Chondrocyte (in vitro differentiated cells): ENCODE data around the gene ABLIM2. TPM values are rescaled to one million over a fixed set of nuclear protein-coding genes. Genes with fewer than 3 reads are reported as not detected.

Experiments used
- DNase-seq: peaks from one replicate; pipeline ENCODE4 v3.0.0; 2021; ENCODE audit warnings: mixed read lengths, low spot score
- H3K27ac Mint-ChIP-seq: one replicate; pipeline ENCODE4 v1.8.0; 2021; ENCODE audit warnings: mild to moderate bottlenecking, moderate library complexity, mixed read lengths; ENCODE audit not compliant: unreplicated experiment
- H3K27me3 Mint-ChIP-seq: 2 replicates; pipeline ENCODE4 v1.8.0; 2021; ENCODE audit warnings: low read depth, mixed read lengths
- H3K36me3 Mint-ChIP-seq: 2 replicates; pipeline ENCODE4 v1.8.0; 2021; ENCODE audit warnings: low read depth, mixed read lengths
- H3K4me1 Mint-ChIP-seq: 2 replicates; pipeline ENCODE4 v1.8.0; 2021; ENCODE audit warnings: low read depth, mild to moderate bottlenecking, mixed read lengths
- H3K4me3 Mint-ChIP-seq: one replicate; pipeline ENCODE4 v1.8.0; 2021; ENCODE audit warnings: mild to moderate bottlenecking, moderate library complexity, mixed read lengths; ENCODE audit not compliant: unreplicated experiment
- H3K9me3 Mint-ChIP-seq: 2 replicates; pipeline ENCODE4 v1.8.0; 2021; ENCODE audit warnings: low read depth, mixed read lengths
- total RNA-seq: library from RNA; stranded (reverse); gene quantifications from 3 replicates; pipeline ENCODE4 v1.2.1, GENCODE V29; 2021
- TF ChIP-seq, protein P1 (sequence below): fragments of 200-600 bp; sonication (generic); IDR thresholded peaks from 2 replicates; pipeline ENCODE4 v1.5.0; 2021; ENCODE audit warnings: antibody characterized with exemption, mild to moderate bottlenecking, moderate library complexity

Gene ABLIM2
- total RNA-seq, 1 donor from 2014 or later = 0.47 TPM

DNA sequence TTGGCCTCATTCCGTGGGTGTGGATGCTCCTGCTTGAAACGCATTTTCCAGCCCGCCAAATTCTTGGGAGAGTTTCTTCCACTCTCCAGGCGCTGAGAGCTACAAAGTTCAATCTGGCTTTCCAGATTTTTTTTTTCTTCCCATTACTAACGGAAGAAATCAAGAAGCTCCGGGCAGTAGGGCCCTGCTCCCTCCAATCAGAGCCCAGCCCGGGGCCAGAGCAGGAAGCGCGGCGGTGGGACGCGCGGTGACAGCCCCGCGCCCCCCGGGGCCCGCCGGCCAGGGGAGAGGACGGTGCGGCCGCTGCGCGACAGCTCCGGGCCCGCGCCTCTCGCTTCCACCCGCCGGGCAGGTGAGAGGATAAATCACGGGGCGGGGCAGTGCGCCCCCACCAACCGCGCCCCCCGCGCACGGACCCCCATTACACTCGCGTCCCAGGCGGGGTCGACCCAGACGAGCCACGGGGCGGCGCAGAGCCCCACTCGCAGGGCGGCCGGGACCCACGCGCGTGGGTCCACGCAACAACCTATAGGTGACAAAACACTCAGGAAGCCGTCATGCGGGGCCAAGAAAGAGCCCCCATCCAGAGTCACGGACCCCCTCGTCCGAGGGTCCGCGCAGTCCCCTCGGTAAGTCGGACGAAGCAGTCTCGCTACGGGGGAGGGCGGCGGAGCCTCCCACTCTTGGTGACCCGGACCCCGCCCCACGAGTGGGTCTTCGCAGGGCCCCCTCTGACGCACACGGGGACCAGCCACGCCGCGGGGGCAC lies 219.8 kb downstream of the ABLIM2 start:
- DNase-seq = no peak
- peaks cover 54% of the 10 kb centered on the region for H3K4me1 Mint-ChIP-seq

DNA sequence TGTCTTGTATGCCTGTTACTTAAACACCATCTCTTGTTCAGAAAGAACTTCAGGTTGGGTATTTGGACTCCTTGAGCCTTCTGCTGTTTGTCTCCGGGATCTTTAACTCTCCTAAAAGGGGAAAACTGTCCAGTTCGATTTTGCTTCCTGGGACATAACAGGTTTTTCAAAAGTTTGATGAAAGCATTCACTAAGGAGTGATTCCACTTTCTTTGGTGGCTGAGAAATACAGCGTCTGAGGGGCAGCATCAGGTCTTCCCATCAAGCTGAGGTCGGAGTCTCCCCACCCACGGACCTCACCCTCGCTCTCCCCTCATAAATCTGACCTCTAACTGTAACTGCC lies 220.4 kb downstream of the ABLIM2 start:
- H3K27ac Mint-ChIP-seq = peak overlapping the region; percentile 98
- no peaks in the 10 kb centered on the region for H3K9me3 Mint-ChIP-seq
- H3K27me3 Mint-ChIP-seq = no peaks in the 10 kb centered on the region
- H3K4me1 Mint-ChIP-seq = peaks cover 60% of the 10 kb centered on the region
- peak overlapping the region; percentile 96 for H3K4me3 Mint-ChIP-seq
- no peak for DNase-seq
- H3K36me3 Mint-ChIP-seq = no peaks in the 10 kb centered on the region
- TF ChIP-seq, protein P1, sequence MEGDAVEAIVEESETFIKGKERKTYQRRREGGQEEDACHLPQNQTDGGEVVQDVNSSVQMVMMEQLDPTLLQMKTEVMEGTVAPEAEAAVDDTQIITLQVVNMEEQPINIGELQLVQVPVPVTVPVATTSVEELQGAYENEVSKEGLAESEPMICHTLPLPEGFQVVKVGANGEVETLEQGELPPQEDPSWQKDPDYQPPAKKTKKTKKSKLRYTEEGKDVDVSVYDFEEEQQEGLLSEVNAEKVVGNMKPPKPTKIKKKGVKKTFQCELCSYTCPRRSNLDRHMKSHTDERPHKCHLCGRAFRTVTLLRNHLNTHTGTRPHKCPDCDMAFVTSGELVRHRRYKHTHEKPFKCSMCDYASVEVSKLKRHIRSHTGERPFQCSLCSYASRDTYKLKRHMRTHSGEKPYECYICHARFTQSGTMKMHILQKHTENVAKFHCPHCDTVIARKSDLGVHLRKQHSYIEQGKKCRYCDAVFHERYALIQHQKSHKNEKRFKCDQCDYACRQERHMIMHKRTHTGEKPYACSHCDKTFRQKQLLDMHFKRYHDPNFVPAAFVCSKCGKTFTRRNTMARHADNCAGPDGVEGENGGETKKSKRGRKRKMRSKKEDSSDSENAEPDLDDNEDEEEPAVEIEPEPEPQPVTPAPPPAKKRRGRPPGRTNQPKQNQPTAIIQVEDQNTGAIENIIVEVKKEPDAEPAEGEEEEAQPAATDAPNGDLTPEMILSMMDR = no peak

More for the DNA sequence above, 219.8 kb downstream of the ABLIM2 start:
- Mint-ChIP-seq H3K4me3 (peak overlapping the region; percentile 96), H3K9me3 (no peaks in the 10 kb centered on the region), H3K27me3 (no peaks in the 10 kb centered on the region), H3K27ac (peak overlapping the region; percentile 98), H3K36me3 (no peaks in the 10 kb centered on the region)
- TF ChIP-seq, protein P1 = no peak

DNA sequence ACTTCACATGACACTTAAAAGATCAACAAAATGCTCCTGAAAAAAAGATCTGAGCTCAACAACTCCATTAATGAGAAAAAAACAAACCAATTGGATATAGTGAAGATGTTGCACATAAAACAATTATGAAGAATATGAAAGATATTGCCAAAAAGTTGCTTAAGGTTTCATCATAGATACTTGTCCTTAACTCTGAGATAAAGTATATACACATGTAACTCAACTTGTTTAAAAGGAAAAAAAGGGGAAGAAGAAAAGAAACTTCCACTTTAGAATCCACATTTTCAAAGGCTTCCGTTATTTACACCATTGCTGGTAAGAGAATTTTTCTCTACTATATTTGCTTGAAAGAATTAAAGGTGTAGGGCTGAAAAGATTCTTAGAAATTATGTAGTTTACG lies 221.6 kb downstream of the ABLIM2 start:
- TF ChIP-seq, protein P1 = no peak
- Mint-ChIP-seq H3K4me3 (peak overlapping the region; percentile 96), H3K27me3 (no peaks in the 10 kb centered on the region), H3K27ac (peak overlapping the region; percentile 98), H3K9me3 (no peaks in the 10 kb centered on the region), H3K36me3 (peaks cover 2% of the 10 kb centered on the region), H3K4me1 (peaks cover 69% of the 10 kb centered on the region)
- no peak for DNase-seq

DNA sequence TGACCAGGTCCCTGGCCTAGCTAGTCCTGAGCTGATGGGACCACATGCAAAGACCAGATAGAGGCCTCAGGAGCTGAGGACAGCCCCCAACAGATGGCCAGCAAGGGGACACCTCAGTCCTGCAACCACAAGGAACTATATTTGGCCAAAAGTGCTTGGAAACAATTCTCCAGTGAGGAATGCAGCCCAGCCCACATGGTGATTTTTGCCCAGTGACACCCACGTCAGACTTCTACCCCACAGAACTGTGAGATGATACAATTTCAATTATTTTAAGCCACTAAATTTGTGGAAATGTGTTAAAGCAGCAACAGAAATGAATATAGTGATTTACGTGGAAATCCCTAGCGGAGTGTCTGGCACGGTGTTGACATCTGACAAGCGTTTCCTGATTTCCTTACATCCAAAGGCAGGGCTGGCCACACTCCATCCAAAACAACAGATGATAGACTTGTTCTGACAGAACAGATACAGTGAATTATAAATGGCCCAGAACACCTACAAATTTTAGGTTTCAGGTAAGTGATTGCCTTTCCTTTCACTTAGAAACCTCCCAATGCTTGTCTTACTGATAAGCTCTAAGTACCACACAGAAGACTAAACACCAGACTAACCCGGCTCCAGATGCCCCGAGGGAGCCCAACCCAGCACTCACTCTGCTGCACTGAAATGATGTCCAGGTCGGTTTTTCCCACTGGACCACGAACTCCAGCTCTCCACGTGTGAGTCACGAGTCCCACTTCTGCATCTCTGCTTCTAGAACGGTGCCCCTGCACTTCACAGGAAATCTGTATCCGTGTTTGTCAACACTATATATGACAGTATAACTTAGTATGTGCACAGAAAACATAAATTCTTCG lies 224.7 kb downstream of the ABLIM2 start:
- Mint-ChIP-seq H3K4me3 (no peak overlapping the region), H3K9me3 (no peaks in the 10 kb centered on the region), H3K27me3 (no peaks in the 10 kb centered on the region), H3K36me3 (peaks cover 2% of the 10 kb centered on the region), H3K27ac (peak overlapping the region; percentile 83), H3K4me1 (peaks cover 78% of the 10 kb centered on the region)
- no peak for DNase-seq
- TF ChIP-seq, protein P1 = no peak

DNA sequence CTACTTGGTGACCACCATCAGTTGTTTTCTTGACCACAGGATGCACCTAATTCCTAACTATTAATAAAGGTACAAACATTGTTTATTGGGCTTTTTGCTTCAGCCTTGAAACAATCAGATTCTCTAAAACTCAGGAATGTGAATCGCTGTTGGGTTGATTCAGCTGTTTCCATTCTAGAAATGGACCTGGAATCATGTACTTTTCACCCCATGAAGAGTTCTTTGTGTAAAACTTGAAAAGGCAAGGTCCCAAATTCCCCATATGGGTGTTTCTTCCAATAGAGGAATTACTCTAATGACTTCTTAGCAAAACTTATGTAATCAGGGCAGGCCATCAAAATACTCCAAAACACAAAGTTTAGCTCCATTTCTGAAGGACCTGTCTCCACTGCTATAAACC lies 226.3 kb downstream of the ABLIM2 start:
- TF ChIP-seq, protein P1 = no peak
- H3K36me3 Mint-ChIP-seq = peaks cover 2% of the 10 kb centered on the region
- no peaks in the 10 kb centered on the region for H3K9me3 Mint-ChIP-seq
- no peak overlapping the region for H3K4me3 Mint-ChIP-seq
- no peaks in the 10 kb centered on the region for H3K27me3 Mint-ChIP-seq
- no peak for DNase-seq
- H3K27ac Mint-ChIP-seq = peak overlapping the region; percentile 12
- peaks cover 80% of the 10 kb centered on the region for H3K4me1 Mint-ChIP-seq
